RWPE1 (cell line): ENCODE results near the gene SSH3.

Experiments
- CTCF ChIA-PET: fragments of 350-600 bp; sonication (Branson Sonifier 250); formaldehyde crosslinking; extraction: SDS; loops from one replicate; lab custom pipeline; 2021; lab: Yijun Ruan, JAX
- POLR2A ChIA-PET: fragments of 400-600 bp; formaldehyde crosslinking; extraction: SDS; loops from one replicate; lab custom pipeline; 2020; ENCODE audit warnings: antibody characterized with exemption; ENCODE audit not compliant: low non-redundant PET; lab: Yijun Ruan, JAX
- DNase-seq: peaks from one replicate; pipeline ENCODE4 v3.0.0; 2012; ENCODE audit warnings: low spot score
- H3K27ac ChIP-seq: fragments of 450-650 bp; 2 replicates; pipeline ENCODE4 v1.5.1; 2017
- TF ChIP-seq, protein P1 (sequence below): fragments of 450-650 bp; conservative IDR thresholded peaks from 2 replicates; pipeline ENCODE4 v1.5.1; 2017; ENCODE audit warnings: low read depth, mild to moderate bottlenecking

SSH3 gene

GRCh38 chr11:67262731-67263675 is 40.3 kb upstream of the SSH3 start:
- DNase-seq, result peak; percentile 88
- peak overlapping the region; percentile 96 for H3K27ac ChIP-seq
- ChIA-PET CTCF (interaction anchor here (0.6 to 3.1 kb wide), 14 partner anchors 9 to 209 kb away, joined by 3 to 27 read pairs (median 4); no protein-coding TSS in a partner anchor), POLR2A (interaction anchor here (0.6 kb wide), 1 partner anchor 70 kb away, joined by 4 read pairs; no protein-coding TSS in a partner anchor)
- TF ChIP-seq, protein P1, sequence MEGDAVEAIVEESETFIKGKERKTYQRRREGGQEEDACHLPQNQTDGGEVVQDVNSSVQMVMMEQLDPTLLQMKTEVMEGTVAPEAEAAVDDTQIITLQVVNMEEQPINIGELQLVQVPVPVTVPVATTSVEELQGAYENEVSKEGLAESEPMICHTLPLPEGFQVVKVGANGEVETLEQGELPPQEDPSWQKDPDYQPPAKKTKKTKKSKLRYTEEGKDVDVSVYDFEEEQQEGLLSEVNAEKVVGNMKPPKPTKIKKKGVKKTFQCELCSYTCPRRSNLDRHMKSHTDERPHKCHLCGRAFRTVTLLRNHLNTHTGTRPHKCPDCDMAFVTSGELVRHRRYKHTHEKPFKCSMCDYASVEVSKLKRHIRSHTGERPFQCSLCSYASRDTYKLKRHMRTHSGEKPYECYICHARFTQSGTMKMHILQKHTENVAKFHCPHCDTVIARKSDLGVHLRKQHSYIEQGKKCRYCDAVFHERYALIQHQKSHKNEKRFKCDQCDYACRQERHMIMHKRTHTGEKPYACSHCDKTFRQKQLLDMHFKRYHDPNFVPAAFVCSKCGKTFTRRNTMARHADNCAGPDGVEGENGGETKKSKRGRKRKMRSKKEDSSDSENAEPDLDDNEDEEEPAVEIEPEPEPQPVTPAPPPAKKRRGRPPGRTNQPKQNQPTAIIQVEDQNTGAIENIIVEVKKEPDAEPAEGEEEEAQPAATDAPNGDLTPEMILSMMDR, result peak; percentile 92

GRCh38 chr11:67264260-67264659 is 39.1 kb upstream of the SSH3 start:
- CTCF ChIA-PET, result interaction anchor here (0.6 to 3.1 kb wide), 6 partner anchors 15 to 212 kb away, joined by 3 to 27 read pairs (median 4); no protein-coding TSS in a partner anchor

DNA sequence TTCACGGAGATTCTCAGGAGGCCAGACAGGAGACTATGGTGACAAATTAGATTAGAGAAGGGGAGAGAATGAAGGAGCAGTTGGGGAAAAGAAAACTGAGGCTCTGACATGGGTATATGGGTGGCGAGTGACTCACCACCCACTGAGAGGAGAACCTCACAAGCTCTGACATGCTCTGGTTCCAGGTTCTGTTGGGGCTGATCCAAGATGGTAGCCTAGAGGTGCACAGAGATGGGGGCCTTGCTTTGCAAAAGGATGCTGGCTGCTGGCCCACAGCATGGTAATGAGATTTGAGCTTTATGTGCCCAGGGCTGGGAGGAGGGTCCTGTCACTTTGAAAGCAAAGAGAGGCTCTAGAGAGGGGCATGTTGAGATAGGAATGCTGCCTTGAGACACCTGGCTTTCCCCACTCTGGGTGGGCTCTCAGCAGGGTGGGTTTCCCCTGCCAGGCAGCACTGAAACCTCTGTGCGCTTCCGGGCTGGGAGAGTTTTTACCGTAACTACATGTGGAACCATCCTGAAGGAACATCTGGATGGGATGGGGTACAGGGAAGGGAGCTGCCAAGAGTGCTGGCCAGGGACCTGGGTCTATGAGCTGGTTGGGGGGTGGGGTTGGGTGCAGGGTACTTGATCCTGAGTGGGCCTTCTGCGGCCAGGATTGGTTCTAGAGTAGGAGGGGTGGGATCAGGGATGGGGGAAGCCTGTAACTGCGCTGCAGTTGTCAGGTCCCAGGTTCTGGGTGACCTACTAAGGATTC is 38.3 kb upstream of the SSH3 start:
- peak; percentile 66 for DNase-seq
- ChIA-PET POLR2A (interaction anchor here (0.5 to 1.3 kb wide), 2 partner anchors 52 to 119 kb away, joined by 3 to 4 read pairs; no protein-coding TSS in a partner anchor), CTCF (interaction anchor here (0.7 to 2.6 kb wide), 2 partner anchors 16 to 53 kb away, joined by 4 to 15 read pairs; no protein-coding TSS in a partner anchor)
- H3K27ac ChIP-seq, result peak overlapping the region; percentile 96
- TF ChIP-seq, protein P1, result no peak

More at GRCh38 chr11:67264260-67264659, 39.1 kb upstream of the SSH3 start:
- POLR2A ChIA-PET, result no interaction called here
- TF ChIP-seq, protein P1, result no peak
- H3K27ac ChIP-seq, result peak overlapping the region; percentile 96
- DNase-seq, result no peak

GRCh38 chr11:67265633-67266448 is 37.5 kb upstream of the SSH3 start:
- TF ChIP-seq, protein P1, result peak; percentile 84
- CTCF ChIA-PET, result interaction anchor here (1.0 to 2.6 kb wide), 2 partner anchors 19 to 52 kb away, joined by 4 to 15 read pairs; no protein-coding TSS in a partner anchor
- H3K27ac ChIP-seq, result peak overlapping the region; percentile 96
- POLR2A ChIA-PET, result interaction anchor here (1.3 kb wide), 1 partner anchor 51 kb away, joined by 3 read pairs; no protein-coding TSS in a partner anchor
- peak; percentile 70 for DNase-seq

GRCh38 chr11:67266449-67267187 is 36.7 kb upstream of the SSH3 start, which contains the start of gene GRK2:
Gene GRK2 (plus strand): TSS chr11:67266473. CDS start chr11:67266700, 227 bp downstream.
- H3K27ac ChIP-seq, result peak within 1 kb of the TSS; percentile 96
- no peak for DNase-seq
- TF ChIP-seq, protein P1, result no peak; the same call in 1 of the 2 replicates
- POLR2A ChIA-PET, result interaction anchor here (0.8 kb wide), 1 partner anchor 11 kb away, joined by 3 read pairs; no protein-coding TSS in a partner anchor
- CTCF ChIA-PET, result interaction anchor here (1.0 to 2.6 kb wide), 4 partner anchors 18 to 116 kb away, joined by 4 to 15 read pairs (median 5); no protein-coding TSS in a partner anchor
